GM23338 (cell line): ENCODE measurements around the gene RETSAT. TPM values are rescaled to one million over a fixed set of nuclear protein-coding genes. Genes with fewer than 3 reads are reported as not detected.
"Not testable (repeated sequence)": the region's sequence is repeated elsewhere in the genome, so short reads cannot be mapped to it uniquely, and the experiment has no call there.

Experiments used
- ATAC-seq: fragments of 200-7000 bp; cut with Tn5 transposase; 3 replicates; pipeline ENCODE4 v1.9.1; 2020
- DNase-seq: peaks from one replicate; pipeline ENCODE4 v3.0.0-alpha.2; 2015; ENCODE audit warnings: low spot score
- H2AFZ ChIP-seq: fragments of 200-600 bp; sonication (generic); 2 replicates; pipeline ENCODE4 v1.8.0; 2016; ENCODE audit warnings: antibody characterized with exemption, mild to moderate bottlenecking, moderate library complexity
- H3F3A ChIP-seq: fragments of 200-600 bp; sonication (generic); replicated peaks from 2 replicates; pipeline ENCODE4 v1.8.0; 2017; ENCODE audit warnings: antibody characterized with exemption, mixed run types, low read depth
- H3K27ac ChIP-seq: fragments of 200-600 bp; sonication (generic); 2 replicates; pipeline ENCODE4 v1.6.1; 2016; ENCODE audit warnings: low read depth
- H3K27me3 ChIP-seq: fragments of 200-600 bp; sonication (generic); 2 replicates; pipeline ENCODE4 v1.8.0; 2016; ENCODE audit warnings: mild to moderate bottlenecking, mixed run types, moderate library complexity; ENCODE audit not compliant: insufficient read depth
- H3K36me3 ChIP-seq: fragments of 200-600 bp; sonication (generic); 2 replicates; pipeline ENCODE4 v1.8.0; 2016; ENCODE audit warnings: mild to moderate bottlenecking; ENCODE audit not compliant: insufficient read depth
- H3K4me1 ChIP-seq: fragments of 200-600 bp; sonication (generic); 2 replicates; pipeline ENCODE4 v1.8.0; 2016; ENCODE audit warnings: mild to moderate bottlenecking, moderate library complexity; ENCODE audit not compliant: insufficient read depth
- H3K4me2 ChIP-seq: fragments of 200-600 bp; sonication (generic); 2 replicates; pipeline ENCODE4 v1.7.1; 2017; ENCODE audit warnings: mixed run types
- H3K4me3 ChIP-seq: fragments of 200-600 bp; sonication (generic); 2 replicates; pipeline ENCODE4 v1.6.1; 2016; ENCODE audit warnings: mixed run types
- H3K79me2 ChIP-seq: fragments of 200-600 bp; sonication (generic); replicated peaks from 2 replicates; pipeline ENCODE4 v1.8.0; 2017; ENCODE audit warnings: mild to moderate bottlenecking; ENCODE audit not compliant: insufficient read depth
- H3K9me2 ChIP-seq: fragments of 200-600 bp; sonication (generic); 2 replicates; pipeline ENCODE4 v1.8.0; 2017; ENCODE audit not compliant: insufficient read depth
- H4K20me1 ChIP-seq: fragments of 200-600 bp; sonication (generic); replicated peaks from 2 replicates; pipeline ENCODE4 v1.8.0; 2017; ENCODE audit warnings: mild to moderate bottlenecking; ENCODE audit not compliant: insufficient read depth
- H3K27ac Mint-ChIP-seq: 2 replicates; pipeline ENCODE4 v1.8.0; 2020; ENCODE audit warnings: inconsistent platforms, mild to moderate bottlenecking, moderate library complexity, mixed read lengths
- H3K27me3 Mint-ChIP-seq: 3 replicates; pipeline ENCODE4 v1.8.0; 2022; ENCODE audit warnings: low read depth, mild to moderate bottlenecking, moderate library complexity, mixed read lengths, inconsistent platforms; ENCODE audit not compliant: insufficient read depth, poor library complexity
- H3K36me3 Mint-ChIP-seq: 3 replicates; pipeline ENCODE4 v1.8.0; 2021; ENCODE audit warnings: low read depth, mild to moderate bottlenecking, inconsistent platforms, moderate library complexity, mixed read lengths
- H3K4me1 Mint-ChIP-seq: 3 replicates; pipeline ENCODE4 v1.8.0; 2020; ENCODE audit warnings: mild to moderate bottlenecking, inconsistent platforms, mixed read lengths
- H3K4me3 Mint-ChIP-seq: 3 replicates; pipeline ENCODE4 v1.8.0; 2021; ENCODE audit warnings: moderate library complexity, mild to moderate bottlenecking, inconsistent platforms, mixed read lengths
- H3K9me3 Mint-ChIP-seq: 3 replicates; pipeline ENCODE4 v1.8.0; 2020; ENCODE audit warnings: moderate library complexity, mild to moderate bottlenecking, inconsistent platforms, mixed read lengths
- CREB1 ChIP-seq: fragments of 250-450 bp; sonication (Bioruptor Pico); IDR thresholded peaks from 2 replicates; pipeline ENCODE4 v1.5.0; 2020; ENCODE audit warnings: low read depth, mild to moderate bottlenecking, moderate library complexity
- CTCF ChIP-seq, 2 experiments: fragments of 200-600 bp in 1 of 2; sonication (generic) in 1 of 2; conservative IDR thresholded peaks; 2 replicates each; pipeline versions ENCODE4 v1.5.1 to v1.6.1; 2016 to 2017; ENCODE audit warnings: antibody characterized with exemption in 2 of 2, low read depth in 2 of 2, mild to moderate bottlenecking in 2 of 2, moderate library complexity in 1 of 2
- ETS1 ChIP-seq: IDR thresholded peaks from 2 replicates; pipeline ENCODE4 v1.6.1; 2016; ENCODE audit warnings: antibody characterized with exemption
- EZH2 ChIP-seq: fragments of 200-600 bp; sonication (generic); IDR thresholded peaks from one replicate; pipeline ENCODE4 v1.8.0; 2017; ENCODE audit warnings: antibody characterized with exemption, mild to moderate bottlenecking, low read depth; ENCODE audit not compliant: unreplicated experiment
- JUNB ChIP-seq: IDR thresholded peaks from one replicate; pipeline ENCODE4 v1.6.1; 2016; ENCODE audit warnings: antibody characterized with exemption; ENCODE audit not compliant: unreplicated experiment
- NANOG ChIP-seq: IDR thresholded peaks from 2 replicates; pipeline ENCODE4 v1.6.1; 2016; ENCODE audit warnings: antibody characterized with exemption, borderline replicate concordance
- POLR2AphosphoS5 ChIP-seq: IDR thresholded peaks from 2 replicates; pipeline ENCODE4 v1.6.1; 2016; ENCODE audit warnings: antibody characterized with exemption, low read depth
- ZNF114 ChIP-seq: fragments of 250-450 bp; sonication (Bioruptor Pico); IDR thresholded peaks from 2 replicates; pipeline ENCODE4 v1.5.0; 2020; ENCODE audit warnings: mild to moderate bottlenecking, moderate library complexity
- ZNF331 ChIP-seq: fragments of 250-450 bp; sonication (Bioruptor Pico); IDR thresholded peaks from 2 replicates; pipeline ENCODE4 v1.5.0; 2020; ENCODE audit warnings: low read depth, mild to moderate bottlenecking, moderate library complexity
- polyA plus RNA-seq: library from polyadenylated mRNA; unstranded; fragments of >200 nt; fragmentation: Nextera tagmentation; extraction: Ambion mirVana; gene quantifications from 2 replicates; pipeline ENCODE4 v1.2.1, GENCODE V29; 2016
- total RNA-seq: library from RNA; depleted of rRNA; stranded (reverse); fragments of >200 nt; shearing (Covaris generic); gene quantifications from 2 replicates; pipeline ENCODE4 v1.2.3, GENCODE V29; 2014

Gene RETSAT
- total and polyA plus RNA-seq, 2 experiments from 2014 or later = 2.3 to 16.4 TPM

GRCh38 chr2:85367180-85367579 lies 12.9 kb upstream of the RETSAT start:
- Mint-ChIP-seq H3K27ac (no peak overlapping the region), H3K4me3 (no peak overlapping the region), H3K4me1 (no peaks in the 10 kb centered on the region), H3K9me3 (peaks cover 2% of the 10 kb centered on the region; the same call in 1 of the 3 replicates), H3K36me3 (peaks cover 14% of the 10 kb centered on the region), H3K27me3 (no peaks in the 10 kb centered on the region)
- H3K4me1 ChIP-seq = no peaks in the 10 kb centered on the region
- peaks cover 6% of the 10 kb centered on the region; the same call in 1 of the 2 replicates for H3K36me3 ChIP-seq
- DNase-seq (no peak), ATAC-seq (peak; percentile 55)
- H3F3A ChIP-seq = 0 out of 2 replicates have a peak, but pooled peaks cover 3% of the 10 kb centered on the region
- no peaks in the 10 kb centered on the region for H4K20me1 ChIP-seq
- H3K79me2 ChIP-seq = no peaks in the 10 kb centered on the region
- no peaks in the 10 kb centered on the region for H3K27me3 ChIP-seq
- H3K9me2 ChIP-seq = no peaks in the 10 kb centered on the region
- no peak overlapping the region for H3K4me3 ChIP-seq
- H3K4me2 ChIP-seq = no peak overlapping the region
- no peak overlapping the region for H3K27ac ChIP-seq
- TF ChIP-seq JUNB = no peak
- no peak for TF ChIP-seq ZNF114 (CRISPR knock-in tag)
- peak in 1 of 2 experiments; percentile 21; a peak in 1 of 4 replicates for TF ChIP-seq CTCF (conservative IDR thresholded peaks at IDR 0.05; ENCODE audit: low read depth in 2 of 2)
- no peak overlapping the region for H2AFZ ChIP-seq

DNA sequence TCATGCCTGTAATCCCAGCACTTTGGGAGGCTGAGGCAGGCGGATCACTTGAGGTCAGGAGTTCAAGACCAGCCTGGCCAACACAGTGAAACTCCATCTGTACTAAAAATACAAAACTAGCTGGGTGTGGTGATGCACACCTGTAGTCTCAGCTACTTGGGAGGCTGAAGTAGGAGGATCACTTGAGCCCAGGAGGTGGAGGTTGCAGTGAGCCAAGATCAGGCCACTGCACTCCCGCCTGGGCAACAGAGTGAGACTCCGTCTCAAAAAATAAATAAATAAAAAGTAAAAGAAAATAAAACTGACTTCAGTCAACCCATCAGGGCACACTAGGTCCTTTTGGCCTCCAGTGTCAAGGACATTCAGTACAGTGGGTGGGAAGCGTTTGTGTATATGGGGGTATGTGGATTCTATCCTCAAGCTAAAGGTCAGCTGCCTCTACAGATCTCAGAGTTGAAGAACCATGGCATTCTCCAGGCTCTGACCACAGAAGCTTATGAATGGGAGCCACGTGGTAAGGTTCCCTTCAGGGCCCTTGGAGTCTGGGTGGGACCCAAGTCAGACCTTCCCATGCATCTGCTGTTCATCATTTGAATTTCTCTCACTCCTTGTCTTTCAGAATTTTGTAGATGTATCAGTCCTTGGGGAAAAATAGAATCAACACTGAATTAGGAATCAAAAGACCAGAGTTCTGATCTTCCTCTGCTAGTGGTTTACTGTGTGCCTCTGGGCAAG lies 8.5 kb upstream of the RETSAT start:
- not testable (repeated sequence) for H3K9me3 Mint-ChIP-seq

GRCh38 chr2:85357736-85358135 lies 3.4 kb upstream of the RETSAT start:
- H3K36me3 Mint-ChIP-seq = peaks cover 4% of the 10 kb centered on the region; the same call in 2 of the 3 replicates
- Histone ChIP-seq H3K9me2 (no peaks in the 10 kb centered on the region), H3K4me1 (peaks cover 15% of the 10 kb centered on the region), H3F3A (no peaks in the 10 kb centered on the region), H4K20me1 (no peaks in the 10 kb centered on the region; the same call in 1 of the 2 replicates), H3K4me3 (no peak overlapping the region), H3K27me3 (no peaks in the 10 kb centered on the region), H3K27ac (no peak overlapping the region), H3K79me2 (no peaks in the 10 kb centered on the region), H2AFZ (no peak overlapping the region), H3K4me2 (no peak overlapping the region), H3K36me3 (no peaks in the 10 kb centered on the region)
- H3K4me1 Mint-ChIP-seq = peaks cover 15% of the 10 kb centered on the region
- DNase-seq (no peak), ATAC-seq (no peak)
- H3K4me3 Mint-ChIP-seq = no peak overlapping the region
- H3K27me3 Mint-ChIP-seq = peaks cover 5% of the 10 kb centered on the region
- H3K27ac Mint-ChIP-seq = no peak overlapping the region
- no peaks in the 10 kb centered on the region for H3K9me3 Mint-ChIP-seq
- TF ChIP-seq ZNF114 (CRISPR knock-in tag) = no peak
- no peak for TF ChIP-seq EZH2
- TF ChIP-seq ETS1 = no peak
- no peak for TF ChIP-seq ZNF331
- TF ChIP-seq NANOG = no peak
- TF ChIP-seq CREB1 = no peak
- TF ChIP-seq POLR2AphosphoS5 = no peak
- no peak for TF ChIP-seq JUNB

More for the DNA sequence above, 8.5 kb upstream of the RETSAT start:
- not testable (repeated sequence) for H3K4me3 Mint-ChIP-seq, H4K20me1 ChIP-seq, H3K27ac ChIP-seq, H3K27me3 ChIP-seq, H3K4me1 Mint-ChIP-seq, H3K36me3 ChIP-seq, H3F3A ChIP-seq, H3K79me2 ChIP-seq, H2AFZ ChIP-seq, DNase-seq, H3K27ac Mint-ChIP-seq, H3K4me2 ChIP-seq, H3K9me2 ChIP-seq, ATAC-seq, H3K27me3 Mint-ChIP-seq, H3K4me1 ChIP-seq, H3K4me3 ChIP-seq
- H3K36me3 Mint-ChIP-seq = peaks cover 11% of the 10 kb centered on the region
